Glomerular visceral epithelial cell (primary cell): ENCODE data around the gene GDI1.

Experiments used
- DNase-seq: peaks from one replicate; pipeline ENCODE4 v3.0.0-alpha.2; 2016; ENCODE audit errors: extremely low spot score

GDI1 gene

GRCh38 chrX:154481195-154481594 lies 44.2 kb downstream of the GDI1 start:
- DNase-seq: no peak

- no peak for DNase-seq
Observed at GRCh38 chrX:154481911-154482601, 45.1 kb downstream of the GDI1 start.

- DNase-seq: no peak
Observed at GRCh38 chrX:154482786-154483185, 45.8 kb downstream of the GDI1 start.

- DNase-seq: no peak
Observed at GRCh38 chrX:154483325-154483724, 46.4 kb downstream of the GDI1 start.

GRCh38 chrX:154484255-154485149 lies 47.5 kb downstream of the GDI1 start:
- no peak for DNase-seq

- no peak for DNase-seq
Observed at GRCh38 chrX:154485150-154486051, 48.4 kb downstream of the GDI1 start.

GRCh38 chrX:154486052-154486395 lies 49.1 kb downstream of the GDI1 start:
- no peak for DNase-seq

GRCh38 chrX:154486396-154487207 lies 49.6 kb downstream of the GDI1 start, which contains the start of gene UBL4A:
Gene UBL4A, minus strand, starts transcription at chrX:154486615. Its CDS starts 31 bp downstream, at chrX:154486584.
- DNase-seq: peak; percentile 69

GRCh38 chrX:154487518-154488290 lies 50.8 kb downstream of the GDI1 start:
- DNase-seq: no peak

GRCh38 chrX:154488336-154489075 lies 51.6 kb downstream of the GDI1 start:
- no peak for DNase-seq

GRCh38 chrX:154489182-154489581 lies 52.2 kb downstream of the GDI1 start:
- DNase-seq: no peak

- DNase-seq: peak; percentile 62
Observed at GRCh38 chrX:154490021-154490413, 53.1 kb downstream of the GDI1 start.

- peak; percentile 93 for DNase-seq
Observed at GRCh38 chrX:154490414-154491083, 53.6 kb downstream of the GDI1 start, which contains the start of gene SLC10A3. Gene SLC10A3, minus strand, starts transcription at chrX:154490629. Its CDS starts 1,689 bp downstream, at chrX:154488940.
